ENCODE data around the gene RABGAP1.

The RABGAP1 gene

GRCh38 chr9:123049589-123050222 lies 108.9 kb downstream of the RABGAP1 start:
- DNase-seq, result no peak

- no peak for DNase-seq
Measured at GRCh38 chr9:123053046-123053445, 112.2 kb downstream of the RABGAP1 start.

- no peak for DNase-seq
Measured at GRCh38 chr9:123053711-123054110, 112.9 kb downstream of the RABGAP1 start.

- no peak for DNase-seq
Measured at GRCh38 chr9:123058834-123059233, 118.0 kb downstream of the RABGAP1 start.

GRCh38 chr9:123059472-123060220 lies 118.8 kb downstream of the RABGAP1 start:
- DNase-seq, result no peak

GRCh38 chr9:123061216-123061615 lies 120.4 kb downstream of the RABGAP1 start:
- no peak for DNase-seq

- DNase-seq, result no peak
Measured at GRCh38 chr9:123062351-123063176, 121.7 kb downstream of the RABGAP1 start.

- DNase-seq, result no peak
Measured at GRCh38 chr9:123063177-123063598, 122.4 kb downstream of the RABGAP1 start.

- no peak for DNase-seq
Measured at GRCh38 chr9:123063896-123064295, 123.1 kb downstream of the RABGAP1 start.

GRCh38 chr9:123064716-123065115 lies 123.9 kb downstream of the RABGAP1 start:
- DNase-seq, result no peak

GRCh38 chr9:123065196-123065595 lies 124.4 kb downstream of the RABGAP1 start:
- no peak for DNase-seq

GRCh38 chr9:123067136-123067535 lies 126.3 kb downstream of the RABGAP1 start:
- DNase-seq, result no peak

GRCh38 chr9:123069010-123069481 lies 128.2 kb downstream of the RABGAP1 start:
- DNase-seq, result no peak

GRCh38 chr9:123070198-123070597 lies 129.4 kb downstream of the RABGAP1 start:
- DNase-seq, result no peak

- DNase-seq, result no peak
Measured at GRCh38 chr9:123072407-123072995, 131.7 kb downstream of the RABGAP1 start.

- DNase-seq, result no peak
Measured at GRCh38 chr9:123073441-123073840, 132.6 kb downstream of the RABGAP1 start.

GRCh38 chr9:123073991-123074422 lies 133.2 kb downstream of the RABGAP1 start:
- no peak for DNase-seq

- no peak for DNase-seq
Measured at GRCh38 chr9:123074628-123075027, 133.8 kb downstream of the RABGAP1 start.

GRCh38 chr9:123080444-123080843 lies 139.6 kb downstream of the RABGAP1 start:
- no peak for DNase-seq

- DNase-seq, result peak; percentile 58
Measured at GRCh38 chr9:123081824-123082223, 141.0 kb downstream of the RABGAP1 start.

GRCh38 chr9:123083680-123084079 lies 142.9 kb downstream of the RABGAP1 start:
- no peak for DNase-seq

- no peak for DNase-seq
Measured at GRCh38 chr9:123084256-123084655, 143.4 kb downstream of the RABGAP1 start.

- DNase-seq, result no peak
Measured at GRCh38 chr9:123085916-123086315, 145.1 kb downstream of the RABGAP1 start.
